Mesendoderm (in vitro differentiated cells): ENCODE measurements around the gene SV2C.
"Not testable (repeated sequence)": the region's sequence is repeated elsewhere in the genome, so short reads cannot be mapped to it uniquely, and the experiment has no call there.

Source experiments
- DNase-seq: peaks from one replicate; pipeline ENCODE4 v3.0.0; 2013
- H2AK5ac ChIP-seq: 2 replicates; pipeline ENCODE4 v1.6.1; 2013; ENCODE audit warnings: low read length, inconsistent platforms
- H2BK120ac ChIP-seq: 2 replicates; pipeline ENCODE4 v1.6.1; 2013; ENCODE audit warnings: low read depth, mild to moderate bottlenecking, low read length, moderate library complexity, mixed read lengths
- H2BK15ac ChIP-seq: replicated peaks from 2 replicates; pipeline ENCODE4 v1.6.1; 2013; ENCODE audit warnings: low read depth, mild to moderate bottlenecking, moderate library complexity
- H2BK5ac ChIP-seq: 2 replicates; pipeline ENCODE4 v1.6.1; 2013; ENCODE audit warnings: low read length, inconsistent platforms
- H3K18ac ChIP-seq: 2 replicates; pipeline ENCODE4 v1.6.1; 2013; ENCODE audit warnings: mild to moderate bottlenecking, low read length, mixed read lengths
- H3K23ac ChIP-seq: one replicate; pipeline ENCODE4 v1.6.1; 2013; ENCODE audit warnings: low read length
- H3K27ac ChIP-seq: 2 replicates; pipeline ENCODE4 v1.5.1; 2013; ENCODE audit warnings: low read depth, mild to moderate bottlenecking, inconsistent platforms, low read length, moderate library complexity
- H3K27me3 ChIP-seq: 2 replicates; pipeline ENCODE4 v1.6.1; 2013; ENCODE audit warnings: low read length, control low read depth, mild to moderate bottlenecking, inconsistent platforms; ENCODE audit not compliant: insufficient read depth, poor library complexity
- H3K36me3 ChIP-seq: 2 replicates; pipeline ENCODE4 v1.6.1; 2013; ENCODE audit warnings: low read length, inconsistent platforms; ENCODE audit not compliant: control insufficient read depth, insufficient read depth
- H3K4ac ChIP-seq: one replicate; pipeline ENCODE4 v1.6.1; 2013; ENCODE audit warnings: low read depth, mild to moderate bottlenecking, low read length, moderate library complexity
- H3K4me1 ChIP-seq: 2 replicates; pipeline ENCODE4 v1.6.1; 2013; ENCODE audit warnings: low read depth, low read length, inconsistent platforms; ENCODE audit not compliant: control insufficient read depth
- H3K4me2 ChIP-seq: 2 replicates; pipeline ENCODE4 v1.6.1; 2013; ENCODE audit warnings: low read length
- H3K4me3 ChIP-seq: 2 replicates; pipeline ENCODE4 v1.5.1; 2013; ENCODE audit warnings: mild to moderate bottlenecking, low read length
- H3K56ac ChIP-seq: one replicate; pipeline ENCODE4 v1.6.1; 2013; ENCODE audit warnings: low read length
- H3K79me1 ChIP-seq: 2 replicates; pipeline ENCODE4 v1.6.1; 2013; ENCODE audit warnings: low read length, inconsistent platforms
- H3K79me2 ChIP-seq: 2 replicates; pipeline ENCODE4 v1.6.1; 2013; ENCODE audit warnings: mild to moderate bottlenecking, low read length; ENCODE audit not compliant: control insufficient read depth, insufficient read depth
- H3K9ac ChIP-seq: 2 replicates; pipeline ENCODE4 v1.6.1; 2013; ENCODE audit warnings: low read length, inconsistent platforms
- H4K5ac ChIP-seq: one replicate; pipeline ENCODE4 v1.6.1; 2013; ENCODE audit warnings: low read length
- H4K8ac ChIP-seq: one replicate; pipeline ENCODE4 v1.6.1; 2013; ENCODE audit warnings: low read depth, mild to moderate bottlenecking, control low read depth, low read length, moderate library complexity
- WGBS: extraction: QIAGEN DNeasy Blood & Tissue Kit; methylation state at CpG from one replicate; pipeline ENCODE4 v1.1.7; 2013; ENCODE audit warnings: low lambda C conversion rate, missing lambda C conversion rate; ENCODE audit not compliant: insufficient coverage; ENCODE audit errors: extremely low coverage; 5-methylcytosine and 5-hydroxymethylcytosine counted together

SV2C gene

DNA sequence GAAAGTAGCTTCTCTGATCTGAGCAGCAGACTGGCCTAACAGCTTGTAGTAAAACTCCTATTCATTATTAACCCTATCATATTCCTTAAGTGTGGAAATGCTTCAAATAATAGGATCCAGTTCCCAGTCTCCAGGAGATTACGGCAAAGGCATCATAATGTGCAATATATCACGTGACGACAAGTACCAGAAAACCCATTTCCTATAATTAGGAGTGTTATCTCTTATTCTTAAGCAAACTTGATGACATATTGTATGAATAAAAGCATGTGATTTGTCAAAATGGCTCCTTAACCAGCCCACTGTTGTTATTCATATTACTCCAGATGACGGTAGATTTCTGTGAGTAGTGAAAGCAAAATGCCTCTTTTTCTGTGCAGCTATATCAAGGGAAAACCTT is 2.9 kb downstream of the SV2C start:
- H2AK5ac ChIP-seq = no peak overlapping the region
- H3K36me3 ChIP-seq = no peaks in the 10 kb centered on the region
- H4K5ac ChIP-seq = no peak overlapping the region
- no peak overlapping the region for H2BK5ac ChIP-seq
- H2BK120ac ChIP-seq = no peak overlapping the region
- no peak overlapping the region for H3K4ac ChIP-seq
- H3K4me1 ChIP-seq = no peaks in the 10 kb centered on the region
- no peaks in the 10 kb centered on the region for H3K79me1 ChIP-seq
- H3K27ac ChIP-seq = no peak overlapping the region
- no peak overlapping the region for H3K18ac ChIP-seq
- H3K23ac ChIP-seq = no peak overlapping the region
- no peak overlapping the region for H3K9ac ChIP-seq
- H2BK15ac ChIP-seq = no peak overlapping the region
- H3K4me3 ChIP-seq = no peak overlapping the region
- WGBS = no CpG with 5 or more reads among the region's 4 CpGs
- no peaks in the 10 kb centered on the region for H3K79me2 ChIP-seq
- DNase-seq = no peak
- no peak overlapping the region for H3K56ac ChIP-seq
- H3K4me2 ChIP-seq = no peak overlapping the region
- H3K27me3 ChIP-seq = peaks cover 26% of the 10 kb centered on the region
- H4K8ac ChIP-seq = no peak overlapping the region

DNA sequence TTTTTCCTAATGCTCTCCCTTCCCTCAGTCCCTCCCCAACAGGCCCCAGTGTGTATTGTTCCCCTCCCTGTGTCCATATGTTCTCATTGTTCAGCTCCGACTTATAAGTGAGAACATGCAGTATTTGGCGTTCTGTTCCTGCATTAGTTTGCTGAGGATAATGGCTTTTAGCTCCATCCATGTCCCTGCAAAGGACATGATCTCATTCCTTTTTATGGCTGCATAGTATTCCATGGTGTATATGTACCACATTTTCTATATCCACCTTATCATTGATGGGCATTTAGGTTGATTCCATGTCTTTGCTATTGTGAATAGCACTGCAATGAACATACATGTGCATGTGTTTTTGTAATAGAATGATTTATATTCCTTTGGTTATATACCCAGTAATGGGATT is 6.0 kb downstream of the SV2C start:
- H3K9ac ChIP-seq, H3K79me1 ChIP-seq, DNase-seq, H3K4me3 ChIP-seq, H4K8ac ChIP-seq, H3K27ac ChIP-seq, H3K79me2 ChIP-seq, H3K4me2 ChIP-seq, H2BK5ac ChIP-seq, H3K56ac ChIP-seq, H4K5ac ChIP-seq, H3K4me1 ChIP-seq, H3K23ac ChIP-seq, H2BK120ac ChIP-seq, H3K18ac ChIP-seq, H3K4ac ChIP-seq, H2AK5ac ChIP-seq, H3K27me3 ChIP-seq, H3K36me3 ChIP-seq, H2BK15ac ChIP-seq: not testable (repeated sequence)
- no CpG with 5 or more reads among the region's 2 CpGs for WGBS

- Histone ChIP-seq H2BK5ac (no peak overlapping the region), H3K4me3 (no peak overlapping the region), H2AK5ac (no peak overlapping the region), H3K79me1 (no peaks in the 10 kb centered on the region), H3K9ac (no peak overlapping the region), H3K4me2 (no peak overlapping the region), H3K27me3 (no peaks in the 10 kb centered on the region), H2BK15ac (no peak overlapping the region), H4K8ac (no peak overlapping the region), H3K79me2 (no peaks in the 10 kb centered on the region), H3K27ac (no peak overlapping the region), H3K4ac (no peak overlapping the region), H3K4me1 (no peaks in the 10 kb centered on the region), H3K18ac (no peak overlapping the region), H4K5ac (no peak overlapping the region), H3K23ac (no peak overlapping the region), H2BK120ac (no peak overlapping the region), H3K56ac (no peak overlapping the region), H3K36me3 (no peaks in the 10 kb centered on the region)
- DNase-seq = no peak
- no CpG with 5 or more reads among the region's 1 CpG for WGBS
These were observed 8.2 kb downstream of the SV2C start for GRCh38 chr5:76091351-76091750.

- Histone ChIP-seq H3K56ac (no peak overlapping the region), H3K79me2 (no peaks in the 10 kb centered on the region), H3K18ac (no peak overlapping the region), H3K23ac (no peak overlapping the region), H3K79me1 (no peaks in the 10 kb centered on the region), H3K4me1 (no peaks in the 10 kb centered on the region), H2BK15ac (no peak overlapping the region), H2BK5ac (no peak overlapping the region), H3K27ac (no peak overlapping the region), H2AK5ac (no peak overlapping the region), H2BK120ac (no peak overlapping the region), H3K4me2 (no peak overlapping the region), H3K4ac (no peak overlapping the region), H4K5ac (no peak overlapping the region), H3K9ac (no peak overlapping the region), H3K36me3 (no peaks in the 10 kb centered on the region), H3K27me3 (no peaks in the 10 kb centered on the region), H4K8ac (no peak overlapping the region), H3K4me3 (no peak overlapping the region)
- no CpG with 5 or more reads among the region's 2 CpGs for WGBS
- peak; percentile 8 for DNase-seq
These were observed 16.1 kb downstream of the SV2C start for GRCh38 chr5:76099286-76099702.

DNA sequence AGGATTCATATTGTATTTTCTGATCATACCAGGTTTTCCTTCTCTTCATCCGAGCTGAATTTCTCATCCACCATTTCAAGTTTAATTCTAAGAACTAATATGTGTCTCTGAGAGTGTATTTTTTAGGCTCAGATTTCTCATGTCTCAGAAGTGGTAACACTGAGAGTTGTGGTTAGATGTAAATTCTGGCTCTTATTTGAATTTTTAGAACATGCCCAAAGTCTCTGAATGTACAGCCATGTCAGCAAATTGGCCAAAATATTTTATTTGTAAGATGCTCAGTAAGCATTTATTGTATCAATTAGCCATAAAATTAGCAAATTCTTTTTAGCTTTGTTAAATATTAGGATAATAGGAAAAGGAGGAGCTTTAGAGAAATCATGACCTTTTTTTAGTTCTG is 16.6 kb downstream of the SV2C start:
- no peak for DNase-seq
- Histone ChIP-seq H2BK120ac (no peak overlapping the region), H3K4me1 (no peaks in the 10 kb centered on the region), H3K56ac (no peak overlapping the region), H3K23ac (no peak overlapping the region), H2BK15ac (no peak overlapping the region), H2BK5ac (no peak overlapping the region), H3K4me2 (no peak overlapping the region), H3K27me3 (no peaks in the 10 kb centered on the region), H2AK5ac (no peak overlapping the region), H3K4me3 (no peak overlapping the region), H3K27ac (no peak overlapping the region), H3K4ac (no peak overlapping the region), H3K18ac (no peak overlapping the region), H4K5ac (no peak overlapping the region), H3K9ac (no peak overlapping the region), H3K79me2 (no peaks in the 10 kb centered on the region), H3K36me3 (no peaks in the 10 kb centered on the region), H3K79me1 (no peaks in the 10 kb centered on the region), H4K8ac (no peak overlapping the region)
- WGBS = no CpG with 5 or more reads among the region's 1 CpG

DNA sequence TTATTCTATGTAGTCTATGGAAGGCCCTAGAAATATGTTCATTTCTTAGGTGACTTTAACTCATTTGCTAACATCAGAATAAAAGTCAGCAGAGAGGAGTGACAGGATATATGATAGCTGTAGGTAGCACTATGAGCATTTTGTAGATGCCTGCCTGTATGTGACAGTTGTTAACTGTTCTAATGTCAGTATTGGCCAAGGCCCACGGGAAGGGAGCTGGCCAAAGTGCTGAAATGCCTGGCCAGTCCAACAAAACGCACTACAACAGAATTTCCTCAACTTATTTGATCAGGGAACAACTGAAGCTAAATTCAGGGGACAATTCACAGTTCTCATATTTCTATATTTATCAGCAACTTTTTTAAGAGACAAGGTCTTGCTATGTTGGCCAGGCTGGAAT is 20.8 kb downstream of the SV2C start:
- no peak overlapping the region for H3K27ac ChIP-seq
- no peak overlapping the region for H3K18ac ChIP-seq
- no peak overlapping the region for H2BK5ac ChIP-seq
- H4K8ac ChIP-seq = no peak overlapping the region
- no peak overlapping the region for H3K9ac ChIP-seq
- H2AK5ac ChIP-seq = no peak overlapping the region
- H3K4me3 ChIP-seq = no peak overlapping the region
- no peak overlapping the region for H2BK15ac ChIP-seq
- WGBS = no CpG with 5 or more reads among the region's 2 CpGs
- H3K4me2 ChIP-seq = no peak overlapping the region
- no peaks in the 10 kb centered on the region for H3K4me1 ChIP-seq
- no peaks in the 10 kb centered on the region for H3K79me2 ChIP-seq
- no peak overlapping the region for H3K56ac ChIP-seq
- DNase-seq = peak; percentile 67
- no peak overlapping the region for H4K5ac ChIP-seq
- H2BK120ac ChIP-seq = no peak overlapping the region
- H3K4ac ChIP-seq = no peak overlapping the region
- H3K23ac ChIP-seq = no peak overlapping the region
- H3K27me3 ChIP-seq = no peaks in the 10 kb centered on the region
- no peaks in the 10 kb centered on the region for H3K36me3 ChIP-seq
- H3K79me1 ChIP-seq = no peaks in the 10 kb centered on the region
